ENCODE measurements around the gene CD200.

The CD200 gene

GRCh38 chr3:112302881-112303763 is 29.8 kb upstream of the CD200 start:
- Histone ChIP-seq H3F3A (ENCODE audit: low read depth) (0 out of 2 replicates have a peak, but pooled peaks cover 2% of the 10 kb centered on the region), H3K79me2 (ENCODE audit: insufficient read depth, low read length) (no peaks in the 10 kb centered on the region), H4K20me1 (ENCODE audit: insufficient read depth, low read length, poor library complexity, severe bottlenecking) (no peaks in the 10 kb centered on the region), H3K27me3 (ENCODE audit: insufficient read depth, low read length, poor library complexity, severe bottlenecking) (no peaks in the 10 kb centered on the region), H3K9ac (ENCODE audit: low read depth, low read length, poor library complexity, severe bottlenecking) (no peak overlapping the region), H3K4me3 (ENCODE audit: low read length, poor library complexity, severe bottlenecking) (no peak overlapping the region), H3K9me2 (replicated peaks; ENCODE audit: low read depth, low read length) (no peaks in the 10 kb centered on the region), H2AFZ (ENCODE audit: low read length) (peak overlapping the region; percentile 34), H3K36me3 (ENCODE audit: insufficient read depth, low read length) (no peaks in the 10 kb centered on the region), H3K9me3 (ENCODE audit: insufficient read depth, low read depth, low read length) (0 out of 2 replicates have a peak, but pooled peaks cover 3% of the 10 kb centered on the region), H3K4me1 (ENCODE audit: insufficient read depth, low read length, poor library complexity, severe bottlenecking) (peaks cover 24% of the 10 kb centered on the region), H3K4me2 (ENCODE audit: low read depth, low read length, poor library complexity, severe bottlenecking) (no peak overlapping the region)
- no peak for TF ChIP-seq EZH2phosphoT487 (IDR thresholded peaks at IDR 0.05; ENCODE audit: borderline replicate concordance)
- TF ChIP-seq CTCF (conservative IDR thresholded peaks at IDR 0.05; ENCODE audit: low read length): no peak

- Histone ChIP-seq H3K9me3 (ENCODE audit: insufficient read depth, low read depth, low read length) (0 out of 2 replicates have a peak, but pooled peaks cover 3% of the 10 kb centered on the region), H3K9ac (ENCODE audit: low read depth, low read length, poor library complexity, severe bottlenecking) (no peak overlapping the region), H3K36me3 (ENCODE audit: insufficient read depth, low read length) (no peaks in the 10 kb centered on the region), H2AFZ (ENCODE audit: low read length) (peak overlapping the region; percentile 62), H3K4me1 (ENCODE audit: insufficient read depth, low read length, poor library complexity, severe bottlenecking) (peaks cover 17% of the 10 kb centered on the region), H3K79me2 (ENCODE audit: insufficient read depth, low read length) (no peaks in the 10 kb centered on the region), H4K20me1 (ENCODE audit: insufficient read depth, low read length, poor library complexity, severe bottlenecking) (no peaks in the 10 kb centered on the region), H3K27me3 (ENCODE audit: insufficient read depth, low read length, poor library complexity, severe bottlenecking) (no peaks in the 10 kb centered on the region), H3F3A (ENCODE audit: low read depth) (no peaks in the 10 kb centered on the region), H3K4me3 (ENCODE audit: low read length, poor library complexity, severe bottlenecking) (no peak overlapping the region), H3K9me2 (replicated peaks; ENCODE audit: low read depth, low read length) (no peaks in the 10 kb centered on the region), H3K4me2 (ENCODE audit: low read depth, low read length, poor library complexity, severe bottlenecking) (no peak overlapping the region)
- TF ChIP-seq EZH2phosphoT487 (IDR thresholded peaks at IDR 0.05; ENCODE audit: borderline replicate concordance): no peak
- no peak for TF ChIP-seq CTCF (conservative IDR thresholded peaks at IDR 0.05; ENCODE audit: low read length)
Measured at GRCh38 chr3:112303764-112304325, 29.1 kb upstream of the CD200 start.

GRCh38 chr3:112304611-112305010 is 28.3 kb upstream of the CD200 start:
- no peaks in the 10 kb centered on the region for H4K20me1 ChIP-seq (ENCODE audit: insufficient read depth, low read length, poor library complexity, severe bottlenecking)
- no peak overlapping the region for H3K4me3 ChIP-seq (ENCODE audit: low read length, poor library complexity, severe bottlenecking)
- no peaks in the 10 kb centered on the region for H3K79me2 ChIP-seq (ENCODE audit: insufficient read depth, low read length)
- H3K4me2 ChIP-seq (ENCODE audit: low read depth, low read length, poor library complexity, severe bottlenecking): no peak overlapping the region
- no peaks in the 10 kb centered on the region for H3F3A ChIP-seq (ENCODE audit: low read depth)
- no peaks in the 10 kb centered on the region for H3K9me2 ChIP-seq (replicated peaks; ENCODE audit: low read depth, low read length)
- peaks cover 11% of the 10 kb centered on the region for H3K4me1 ChIP-seq (ENCODE audit: insufficient read depth, low read length, poor library complexity, severe bottlenecking)
- peak overlapping the region; percentile 62 for H2AFZ ChIP-seq (ENCODE audit: low read length)
- H3K27me3 ChIP-seq (ENCODE audit: insufficient read depth, low read length, poor library complexity, severe bottlenecking): no peaks in the 10 kb centered on the region
- TF ChIP-seq CTCF (conservative IDR thresholded peaks at IDR 0.05; ENCODE audit: low read length) (peak; percentile 47), EZH2phosphoT487 (IDR thresholded peaks at IDR 0.05; ENCODE audit: borderline replicate concordance) (no peak)
- H3K36me3 ChIP-seq (ENCODE audit: insufficient read depth, low read length): no peaks in the 10 kb centered on the region
- H3K9ac ChIP-seq (ENCODE audit: low read depth, low read length, poor library complexity, severe bottlenecking): no peak overlapping the region
- H3K9me3 ChIP-seq (ENCODE audit: insufficient read depth, low read depth, low read length): 0 out of 2 replicates have a peak, but pooled peaks cover 3% of the 10 kb centered on the region

Data from Loucy (cell line).